Cardiac muscle cell (in vitro differentiated cells and primary cell): ENCODE results near the gene YES1. TPM values are rescaled to one million over a fixed set of nuclear protein-coding genes. Genes with fewer than 3 reads are reported as not detected.
"Not testable (repeated sequence)": the region's sequence is repeated elsewhere in the genome, so short reads cannot be mapped to it uniquely, and the experiment has no call there.

Experiments used
- DNase-seq, 2 donors: peaks; one replicate each; pipeline versions ENCODE4 v3.0.0 to v3.0.0-alpha.2; 2010 to 2017; ENCODE audit warnings: low read depth in 1 of 2, low spot score in 1 of 2
- H3K27ac ChIP-seq: fragments of 200-600 bp; sonication (generic); 2 replicates; pipeline ENCODE4 v1.5.1; 2016
- H3K27me3 ChIP-seq: fragments of 200-600 bp; sonication (generic); 2 replicates; pipeline ENCODE4 v1.6.0; 2016; ENCODE audit warnings: control low read depth
- H3K36me3 ChIP-seq: fragments of 200-600 bp; sonication (generic); 2 replicates; pipeline ENCODE4 v1.5.1; 2016; ENCODE audit warnings: control low read depth
- H3K4me1 ChIP-seq: fragments of 200-600 bp; sonication (generic); 2 replicates; pipeline ENCODE4 v1.8.1; 2017; ENCODE audit warnings: low read depth, mild to moderate bottlenecking, mixed run types
- H3K4me3 ChIP-seq: fragments of 200-600 bp; sonication (generic); 2 replicates; pipeline ENCODE4 v1.5.1; 2016; ENCODE audit warnings: mild to moderate bottlenecking
- H3K9me3 ChIP-seq: fragments of 200-600 bp; sonication (generic); 2 replicates; pipeline ENCODE4 v1.5.1; 2017; ENCODE audit warnings: low read depth, mild to moderate bottlenecking, control low read depth
- CTCF ChIP-seq: IDR thresholded peaks from 2 replicates; pipeline ENCODE4 v1.5.1; 2012; ENCODE audit warnings: low read depth, mild to moderate bottlenecking, low read length
- polyA plus RNA-seq: library from polyadenylated mRNA; unstranded; fragments of >200 nt; fragmentation: Nextera tagmentation; extraction: Ambion mirVana; gene quantifications from 2 replicates; pipeline ENCODE4 v1.2.1, GENCODE V29; 2016
- total RNA-seq: library from RNA; depleted of rRNA; stranded (reverse); fragments of >200 nt; gene quantifications from 2 replicates; pipeline ENCODE4 v1.2.3, GENCODE V29; 2016

The YES1 gene
- total and polyA plus RNA-seq, 2 experiments from 2014 or later: 18.5 to 96.0 TPM

- Histone ChIP-seq H3K27ac (peak overlapping the region; percentile 98), H3K4me1 (peaks cover 11% of the 10 kb centered on the region), H3K27me3 (no peaks in the 10 kb centered on the region), H3K4me3 (peak overlapping the region; percentile 98), H3K9me3 (no peaks in the 10 kb centered on the region), H3K36me3 (no peaks in the 10 kb centered on the region)
- peak in 1 of 2 donors; percentile 47 for DNase-seq
- no peak for TF ChIP-seq CTCF
Measured at GRCh38 chr18:813172-814071, 1.4 kb upstream of the YES1 start.

GRCh38 chr18:812376-813171 is 532 bp upstream of the YES1 start:
- Histone ChIP-seq H3K4me1 (peaks cover 17% of the 10 kb centered on the region), H3K36me3 (no peaks in the 10 kb centered on the region), H3K4me3 (peak overlapping the region; percentile 98), H3K9me3 (no peaks in the 10 kb centered on the region), H3K27me3 (no peaks in the 10 kb centered on the region), H3K27ac (peak overlapping the region; percentile 98)
- TF ChIP-seq CTCF: no peak
- peak; percentile 92 to 95 for DNase-seq

- TF ChIP-seq CTCF: no peak
- no peaks in the 10 kb centered on the region for H3K36me3 ChIP-seq
Measured at GRCh38 chr18:811182-811891, 705 bp downstream of the YES1 start.

GRCh38 chr18:809985-810642 is 1.9 kb downstream of the YES1 start:
- no peaks in the 10 kb centered on the region for H3K27me3 ChIP-seq
- peaks cover 18% of the 10 kb centered on the region for H3K4me1 ChIP-seq
- H3K4me3 ChIP-seq: peak overlapping the region; percentile 98
- no peak overlapping the region for H3K27ac ChIP-seq
- DNase-seq: no peak
- H3K9me3 ChIP-seq: no peaks in the 10 kb centered on the region
- H3K36me3 ChIP-seq: no peaks in the 10 kb centered on the region
- no peak for TF ChIP-seq CTCF

More at GRCh38 chr18:811182-811891, 705 bp downstream of the YES1 start:
- peak; percentile 32 to 49 for DNase-seq
- peak overlapping the region; percentile 98 for H3K4me3 ChIP-seq
- H3K27me3 ChIP-seq: no peaks in the 10 kb centered on the region
- H3K9me3 ChIP-seq: no peaks in the 10 kb centered on the region
- H3K27ac ChIP-seq: peak overlapping the region; percentile 98
- peaks cover 18% of the 10 kb centered on the region for H3K4me1 ChIP-seq

GRCh38 chr18:809228-809627 is 2.8 kb downstream of the YES1 start:
- not testable (repeated sequence) for H3K27ac ChIP-seq, H3K4me3 ChIP-seq, DNase-seq, H3K36me3 ChIP-seq, H3K27me3 ChIP-seq, H3K9me3 ChIP-seq
- H3K4me1 ChIP-seq: peaks cover 18% of the 10 kb centered on the region
